Lower leg skin (tissue), 3 donors: Measurements from ENCODE around the gene TMEM229B.

Experiments
- POLR2A ChIP-seq, 2 donors: fragments of 450-650 bp; IDR thresholded peaks; one replicate each; pipeline ENCODE4 v1.6.1; 2016 to 2017; ENCODE audit warnings: antibody characterized with exemption in 2 of 2, mild to moderate bottlenecking in 1 of 2, moderate library complexity in 1 of 2
- TF ChIP-seq, protein P1 (sequence below), 3 donors: fragments of 450-650 bp; IDR thresholded peaks; one replicate each; pipeline ENCODE4 v1.5.1; 2016; ENCODE audit warnings: antibody characterized with exemption in 3 of 3, mild to moderate bottlenecking in 3 of 3, moderate library complexity in 2 of 3

DNA sequence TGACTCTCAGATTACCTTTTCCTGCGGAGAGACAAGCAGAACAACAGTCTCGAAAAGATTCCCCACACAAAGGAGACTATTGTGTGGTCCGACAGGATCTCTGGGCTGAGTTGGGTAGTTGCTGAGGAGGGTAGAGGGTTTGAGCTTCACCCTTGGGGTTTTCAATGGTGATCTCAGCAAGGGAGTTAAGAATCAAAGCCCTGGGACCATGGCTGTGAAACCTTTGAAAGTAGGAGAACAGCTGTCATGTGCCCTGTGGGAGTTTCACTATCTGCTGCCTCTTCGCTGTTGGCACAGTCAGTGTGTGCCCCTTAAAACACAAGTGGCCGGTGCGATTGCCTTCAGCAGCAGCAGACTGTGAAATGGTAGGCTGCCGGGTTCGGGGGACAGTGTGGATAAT is 62.4 kb downstream of the TMEM229B start:
- TF ChIP-seq, protein P1, sequence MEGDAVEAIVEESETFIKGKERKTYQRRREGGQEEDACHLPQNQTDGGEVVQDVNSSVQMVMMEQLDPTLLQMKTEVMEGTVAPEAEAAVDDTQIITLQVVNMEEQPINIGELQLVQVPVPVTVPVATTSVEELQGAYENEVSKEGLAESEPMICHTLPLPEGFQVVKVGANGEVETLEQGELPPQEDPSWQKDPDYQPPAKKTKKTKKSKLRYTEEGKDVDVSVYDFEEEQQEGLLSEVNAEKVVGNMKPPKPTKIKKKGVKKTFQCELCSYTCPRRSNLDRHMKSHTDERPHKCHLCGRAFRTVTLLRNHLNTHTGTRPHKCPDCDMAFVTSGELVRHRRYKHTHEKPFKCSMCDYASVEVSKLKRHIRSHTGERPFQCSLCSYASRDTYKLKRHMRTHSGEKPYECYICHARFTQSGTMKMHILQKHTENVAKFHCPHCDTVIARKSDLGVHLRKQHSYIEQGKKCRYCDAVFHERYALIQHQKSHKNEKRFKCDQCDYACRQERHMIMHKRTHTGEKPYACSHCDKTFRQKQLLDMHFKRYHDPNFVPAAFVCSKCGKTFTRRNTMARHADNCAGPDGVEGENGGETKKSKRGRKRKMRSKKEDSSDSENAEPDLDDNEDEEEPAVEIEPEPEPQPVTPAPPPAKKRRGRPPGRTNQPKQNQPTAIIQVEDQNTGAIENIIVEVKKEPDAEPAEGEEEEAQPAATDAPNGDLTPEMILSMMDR (IDR thresholded peaks at IDR 0.05) = no peak
- no peak for TF ChIP-seq POLR2A (IDR thresholded peaks at IDR 0.05)
